Central memory CD8-positive, alpha-beta T cell (primary cell): ENCODE measurements around the gene NEMP2.

Experiments used
- ATAC-seq: fragments of 150-1000 bp; cut with Tn5 transposase; replicated peaks from 2 replicates; pipeline ENCODE4 v1.10.0; 2022; ENCODE audit warnings: mild to moderate bottlenecking, moderate FRiP score, moderate number of reproducible peaks; ENCODE audit not compliant: poor library complexity, severe bottlenecking; ENCODE audit errors: extremely low read depth
- DNase-seq, 2 donors: peaks; one replicate each; pipeline ENCODE4 v3.0.0; 2021; ENCODE audit warnings: low spot score in 2 of 2
- H3K27ac Mint-ChIP-seq: one replicate; pipeline ENCODE4 v1.8.0; 2022; ENCODE audit warnings: low read depth, mild to moderate bottlenecking, moderate library complexity, mixed read lengths
- H3K27me3 Mint-ChIP-seq: one replicate; pipeline ENCODE4 v1.8.0; 2022; ENCODE audit warnings: mixed read lengths
- H3K36me3 Mint-ChIP-seq: one replicate; pipeline ENCODE4 v1.8.0; 2022; ENCODE audit warnings: mild to moderate bottlenecking, moderate library complexity, mixed read lengths; ENCODE audit not compliant: insufficient read depth
- H3K4me1 Mint-ChIP-seq: one replicate; pipeline ENCODE4 v1.8.0; 2022; ENCODE audit warnings: mixed read lengths
- H3K4me3 Mint-ChIP-seq: one replicate; pipeline ENCODE4 v1.8.0; 2022; ENCODE audit warnings: mild to moderate bottlenecking, moderate library complexity, mixed read lengths
- H3K9me3 Mint-ChIP-seq: one replicate; pipeline ENCODE4 v1.8.0; 2022; ENCODE audit warnings: mixed read lengths

Gene NEMP2

DNA sequence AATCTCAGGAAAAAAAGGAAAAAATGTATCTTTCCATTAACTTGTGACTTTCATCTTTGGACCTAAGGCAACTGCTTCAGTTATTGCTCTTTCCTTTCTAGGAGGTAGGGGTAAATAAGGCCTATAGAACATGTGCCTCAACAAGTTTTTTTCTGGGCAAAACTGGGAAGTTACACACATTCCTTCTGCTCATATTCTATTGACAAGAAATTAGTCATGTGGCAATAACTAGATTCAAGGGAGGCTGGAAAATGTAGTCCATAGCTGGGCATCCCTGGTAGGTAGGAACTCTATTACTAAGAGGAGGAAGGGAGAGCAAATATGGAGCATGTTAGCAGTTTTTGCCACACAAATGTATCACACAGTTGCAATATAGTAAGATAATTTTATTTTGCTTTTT, 37.7 kb upstream of the NEMP2 start:
- Mint-ChIP-seq H3K4me1 (peaks cover 22% of the 10 kb centered on the region), H3K36me3 (no peaks in the 10 kb centered on the region), H3K27ac (no peak overlapping the region), H3K4me3 (no peak overlapping the region), H3K27me3 (no peaks in the 10 kb centered on the region), H3K9me3 (peaks cover 7% of the 10 kb centered on the region)
- DNase-seq (no peak), ATAC-seq (no peak)

DNA sequence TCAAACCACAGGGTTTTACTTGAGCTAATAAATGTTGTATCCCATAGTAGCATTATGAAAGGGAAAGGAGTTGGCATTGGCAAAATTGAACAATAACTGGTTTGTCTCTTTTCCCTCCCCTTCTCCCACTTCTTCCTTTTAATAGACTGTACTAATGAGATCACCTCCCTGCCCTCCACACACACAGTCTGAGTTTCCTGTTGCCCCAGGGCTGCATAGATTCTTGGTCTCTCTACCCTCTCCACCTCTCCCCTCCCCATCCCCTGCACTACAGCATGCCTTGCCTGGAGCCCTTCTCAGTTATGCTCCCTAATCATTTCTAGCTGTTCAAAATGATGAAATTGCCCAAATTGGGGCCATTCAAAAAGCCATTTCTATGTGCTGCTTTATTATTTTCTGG, 37.2 kb upstream of the NEMP2 start:
- Mint-ChIP-seq H3K36me3 (no peaks in the 10 kb centered on the region), H3K27ac (no peak overlapping the region), H3K27me3 (no peaks in the 10 kb centered on the region), H3K4me3 (no peak overlapping the region), H3K9me3 (peaks cover 13% of the 10 kb centered on the region), H3K4me1 (peaks cover 21% of the 10 kb centered on the region)
- DNase-seq (no peak), ATAC-seq (no peak)

DNA sequence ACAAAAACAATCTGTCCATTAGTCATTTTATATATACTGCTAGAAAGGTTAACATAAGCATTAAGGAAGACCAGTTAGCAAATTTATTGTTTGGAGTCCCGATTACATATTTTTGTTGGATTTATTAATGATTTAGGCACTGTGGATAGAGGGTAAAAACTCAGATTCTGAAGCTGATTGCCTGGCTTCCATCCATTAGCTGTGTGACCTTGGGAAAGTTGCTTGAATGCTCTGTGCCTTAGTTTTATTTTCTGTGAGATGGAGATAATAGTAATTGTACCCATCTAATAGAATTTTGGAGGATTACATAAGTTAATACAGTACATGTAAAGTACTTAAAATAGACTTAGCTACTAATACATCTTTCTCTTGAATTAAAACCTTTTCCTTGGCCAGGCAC, 36.3 kb upstream of the NEMP2 start:
- Mint-ChIP-seq H3K27ac (no peak overlapping the region), H3K4me3 (no peak overlapping the region), H3K4me1 (peaks cover 21% of the 10 kb centered on the region), H3K36me3 (no peaks in the 10 kb centered on the region), H3K27me3 (no peaks in the 10 kb centered on the region), H3K9me3 (peaks cover 19% of the 10 kb centered on the region)
- DNase-seq (no peak), ATAC-seq (no peak)

DNA sequence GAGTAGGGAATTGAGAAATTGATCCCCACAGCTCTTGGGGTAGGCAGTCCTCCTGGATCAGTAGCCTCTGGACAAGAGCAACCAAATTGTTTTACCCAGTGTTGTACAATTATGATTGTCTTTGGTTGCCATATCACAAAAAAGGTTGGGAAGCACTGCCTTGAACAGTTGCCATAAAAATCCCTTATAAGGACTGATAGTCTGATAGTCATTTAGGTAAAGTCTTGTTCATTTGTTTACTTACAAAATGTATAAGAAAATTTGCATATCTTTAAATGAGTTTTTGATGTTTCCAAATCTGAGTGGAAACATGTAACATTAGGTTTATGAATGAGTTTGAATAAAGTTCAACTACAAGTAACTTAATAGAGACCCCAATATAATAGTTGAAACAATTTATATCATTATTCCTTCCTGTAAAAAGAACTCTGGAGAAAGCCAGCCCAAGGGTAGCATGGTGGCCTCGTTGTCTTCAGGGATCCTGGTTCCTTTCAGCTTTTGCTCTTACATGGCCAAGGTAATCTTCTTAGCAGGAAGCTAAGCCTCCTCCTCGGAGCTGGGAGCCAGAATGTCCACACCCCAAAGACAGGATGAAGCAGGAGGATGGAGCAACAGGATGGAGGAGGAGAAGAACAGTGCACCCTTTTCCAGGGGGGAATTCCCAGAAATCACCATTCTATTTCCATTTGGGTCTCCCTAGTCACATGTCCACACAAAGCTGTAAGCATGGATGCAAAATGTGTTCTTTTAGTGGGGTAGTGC, 35.7 kb upstream of the NEMP2 start:
- Mint-ChIP-seq H3K27ac (no peak overlapping the region), H3K4me1 (peaks cover 16% of the 10 kb centered on the region), H3K36me3 (no peaks in the 10 kb centered on the region), H3K9me3 (peaks cover 19% of the 10 kb centered on the region), H3K27me3 (no peaks in the 10 kb centered on the region), H3K4me3 (no peak overlapping the region)
- DNase-seq (no peak), ATAC-seq (no peak)

DNA sequence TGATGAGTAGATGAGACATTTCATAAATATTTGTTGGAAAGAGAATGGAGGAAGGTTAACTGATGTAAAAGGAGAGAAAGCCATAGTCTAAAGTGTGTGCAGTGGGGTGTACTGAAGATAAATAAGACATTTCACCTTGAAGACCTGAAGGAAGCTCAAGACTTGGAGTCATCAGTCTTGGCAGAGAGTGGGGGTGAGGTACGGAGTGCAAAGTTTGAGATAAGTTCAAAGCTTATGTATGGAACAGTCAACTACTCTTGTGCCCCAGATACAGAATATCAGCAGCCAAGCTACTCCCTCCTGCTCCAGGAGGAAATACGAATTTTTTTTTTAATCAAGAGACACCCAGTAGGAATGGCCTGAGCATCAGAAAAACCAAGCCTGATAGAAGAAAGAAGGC, 30.3 kb upstream of the NEMP2 start:
- ATAC-seq (no peak), DNase-seq (no peak)
- Mint-ChIP-seq H3K27ac (no peak overlapping the region), H3K4me1 (peaks cover 19% of the 10 kb centered on the region), H3K4me3 (no peak overlapping the region), H3K36me3 (peaks cover 2% of the 10 kb centered on the region), H3K9me3 (peaks cover 19% of the 10 kb centered on the region), H3K27me3 (no peaks in the 10 kb centered on the region)

DNA sequence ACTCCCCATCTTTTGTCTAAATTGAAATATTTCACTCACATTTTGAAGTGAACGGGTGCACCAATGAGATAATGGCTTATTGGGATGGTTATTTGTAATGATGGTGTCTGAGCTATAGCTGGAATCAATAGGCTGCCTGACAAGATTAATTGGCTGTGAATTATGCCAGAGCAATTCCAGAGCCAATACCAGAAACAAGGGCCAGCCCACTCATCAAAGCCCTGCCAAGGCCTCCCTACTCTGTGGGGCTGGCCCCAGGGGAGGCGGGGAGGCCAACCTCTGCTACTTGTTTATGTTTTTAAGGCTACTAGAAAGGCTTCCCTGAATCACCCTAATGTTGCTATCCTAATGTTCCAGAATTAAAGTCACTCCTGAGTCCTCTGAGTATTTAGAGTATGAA, 29.1 kb upstream of the NEMP2 start:
- Mint-ChIP-seq H3K4me1 (peaks cover 28% of the 10 kb centered on the region), H3K27me3 (no peaks in the 10 kb centered on the region), H3K36me3 (peaks cover 2% of the 10 kb centered on the region), H3K27ac (no peak overlapping the region), H3K4me3 (no peak overlapping the region), H3K9me3 (peaks cover 19% of the 10 kb centered on the region)
- DNase-seq (no peak), ATAC-seq (no peak)

DNA sequence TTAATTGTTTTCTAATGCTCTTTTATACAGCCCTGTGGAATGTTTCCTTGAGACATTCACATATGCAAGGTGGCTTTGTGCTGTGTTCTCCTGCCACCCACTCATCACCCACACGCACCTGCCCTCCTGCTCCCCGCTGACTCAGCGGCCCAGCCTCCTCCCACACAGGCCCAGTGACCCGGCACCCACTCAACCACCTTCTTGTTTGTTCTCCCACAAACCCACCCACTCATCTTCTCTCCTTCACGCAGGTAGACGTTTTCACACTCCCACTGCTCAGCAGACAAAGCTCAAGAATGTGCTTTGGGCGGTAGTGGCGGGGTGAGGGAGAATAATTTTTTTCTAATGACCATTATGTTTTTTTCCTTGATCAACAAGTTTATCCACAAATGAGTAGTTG, 28.6 kb upstream of the NEMP2 start:
- Mint-ChIP-seq H3K36me3 (peaks cover 2% of the 10 kb centered on the region), H3K4me1 (peaks cover 28% of the 10 kb centered on the region), H3K27ac (peak overlapping the region; percentile 35), H3K4me3 (no peak overlapping the region), H3K9me3 (peaks cover 18% of the 10 kb centered on the region), H3K27me3 (no peaks in the 10 kb centered on the region)
- no peak for DNase-seq
- ATAC-seq: peak; percentile 54

DNA sequence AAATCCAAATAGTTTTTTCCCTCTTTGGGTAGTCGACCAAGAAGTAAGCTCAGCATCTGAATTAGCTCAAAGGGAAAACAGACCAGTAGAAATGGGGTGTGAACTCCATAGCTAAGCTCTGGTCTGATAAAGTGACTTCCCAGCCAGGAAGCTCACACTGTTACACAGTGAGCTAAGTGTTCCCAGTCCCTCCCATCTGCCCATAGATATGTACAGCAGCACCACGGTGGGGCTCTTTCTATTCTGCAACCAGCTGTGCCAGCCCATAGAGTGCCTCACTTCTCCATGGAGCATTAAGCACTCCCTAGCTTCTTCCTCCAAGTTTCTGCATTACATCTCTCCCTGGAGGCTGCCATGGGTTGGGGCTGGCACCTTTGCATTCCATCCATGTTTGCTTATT, 27.6 kb upstream of the NEMP2 start:
- Mint-ChIP-seq H3K9me3 (peaks cover 10% of the 10 kb centered on the region), H3K4me3 (no peak overlapping the region), H3K36me3 (peaks cover 2% of the 10 kb centered on the region), H3K4me1 (peaks cover 28% of the 10 kb centered on the region), H3K27ac (no peak overlapping the region), H3K27me3 (no peaks in the 10 kb centered on the region)
- ATAC-seq (no peak), DNase-seq (no peak)

DNA sequence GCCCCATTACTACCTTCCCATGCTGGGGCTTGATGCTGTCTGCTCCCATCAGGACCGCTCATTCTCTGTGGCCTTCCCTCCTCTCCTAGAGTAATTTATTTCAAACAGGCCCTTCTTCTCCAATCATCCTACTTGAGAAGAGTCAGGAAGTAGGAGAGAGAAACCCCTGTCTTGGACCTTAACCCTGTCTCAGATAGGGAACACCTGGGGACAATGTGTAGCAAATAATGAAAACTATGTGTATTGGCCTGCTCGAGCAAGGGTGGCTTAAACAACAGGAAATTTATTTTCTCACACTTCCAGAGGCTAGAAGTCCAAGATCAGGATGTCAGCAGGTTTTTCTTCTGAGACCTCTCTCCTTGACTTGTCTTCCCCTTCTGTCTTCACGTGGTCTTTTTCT, 26.6 kb upstream of the NEMP2 start:
- Mint-ChIP-seq H3K9me3 (peaks cover under 1% of the 10 kb centered on the region), H3K4me3 (no peak overlapping the region), H3K27ac (no peak overlapping the region), H3K27me3 (no peaks in the 10 kb centered on the region), H3K4me1 (peaks cover 17% of the 10 kb centered on the region), H3K36me3 (peaks cover 3% of the 10 kb centered on the region)
- ATAC-seq (no peak), DNase-seq (no peak)

DNA sequence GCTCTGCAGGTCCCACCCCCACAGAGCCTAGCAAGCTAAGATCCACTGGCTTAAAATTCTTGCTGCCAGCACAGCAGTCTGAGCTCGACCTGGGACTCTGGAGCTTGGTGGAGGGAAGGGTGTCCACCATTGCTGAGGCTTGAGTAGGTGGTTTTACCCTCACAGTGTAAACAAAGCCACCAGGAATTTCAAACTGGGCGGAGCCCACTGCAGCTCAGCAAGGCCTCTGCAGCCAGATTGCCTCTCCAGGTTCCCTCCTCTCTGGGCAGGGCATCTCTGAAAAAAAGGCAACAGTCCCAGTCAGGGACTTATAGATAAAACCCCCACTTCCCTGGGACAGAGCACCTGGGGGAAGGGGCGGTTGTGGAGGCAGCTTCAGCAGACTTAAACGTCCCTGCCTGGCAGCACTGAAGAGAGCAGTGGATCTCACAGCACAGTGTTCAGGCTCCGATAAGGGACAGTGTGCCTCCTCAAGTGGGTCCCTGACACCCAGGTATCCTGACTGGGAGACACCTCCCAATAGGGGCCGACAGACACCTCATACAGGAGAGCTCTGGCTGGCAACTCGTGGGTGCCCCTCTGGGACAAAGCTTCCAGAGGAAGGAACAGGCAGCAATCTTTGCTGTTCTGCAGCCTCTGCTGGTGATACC, 20.0 kb upstream of the NEMP2 start:
- Mint-ChIP-seq H3K27ac (no peak overlapping the region), H3K4me3 (no peak overlapping the region), H3K9me3 (no peaks in the 10 kb centered on the region), H3K36me3 (peaks cover 6% of the 10 kb centered on the region), H3K27me3 (no peaks in the 10 kb centered on the region), H3K4me1 (peaks cover 14% of the 10 kb centered on the region)
- ATAC-seq: no peak
- DNase-seq: no peak

DNA sequence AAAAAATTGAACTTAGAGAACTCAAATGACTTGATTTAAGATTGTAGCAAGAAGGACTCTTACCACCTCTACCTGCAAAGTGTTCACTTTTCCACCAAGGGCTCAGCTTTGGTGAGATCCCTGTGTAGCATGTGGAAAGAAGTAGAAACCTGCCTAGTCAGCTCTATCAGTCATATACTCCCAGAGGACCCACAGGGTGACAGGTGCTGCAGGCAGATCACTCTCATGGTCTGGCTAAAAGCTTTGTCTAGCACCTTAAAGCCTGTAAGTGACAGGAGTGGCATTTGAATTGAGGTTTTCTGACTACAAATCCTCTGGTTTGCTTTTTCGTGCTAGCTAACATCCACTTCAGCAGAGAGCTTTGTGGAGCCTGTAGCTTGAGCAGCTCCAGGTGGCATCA, 18.7 kb upstream of the NEMP2 start:
- Mint-ChIP-seq H3K27me3 (no peaks in the 10 kb centered on the region), H3K4me1 (peaks cover 8% of the 10 kb centered on the region), H3K4me3 (no peak overlapping the region), H3K9me3 (no peaks in the 10 kb centered on the region), H3K27ac (no peak overlapping the region), H3K36me3 (peaks cover 6% of the 10 kb centered on the region)
- DNase-seq: no peak
- ATAC-seq: no peak

DNA sequence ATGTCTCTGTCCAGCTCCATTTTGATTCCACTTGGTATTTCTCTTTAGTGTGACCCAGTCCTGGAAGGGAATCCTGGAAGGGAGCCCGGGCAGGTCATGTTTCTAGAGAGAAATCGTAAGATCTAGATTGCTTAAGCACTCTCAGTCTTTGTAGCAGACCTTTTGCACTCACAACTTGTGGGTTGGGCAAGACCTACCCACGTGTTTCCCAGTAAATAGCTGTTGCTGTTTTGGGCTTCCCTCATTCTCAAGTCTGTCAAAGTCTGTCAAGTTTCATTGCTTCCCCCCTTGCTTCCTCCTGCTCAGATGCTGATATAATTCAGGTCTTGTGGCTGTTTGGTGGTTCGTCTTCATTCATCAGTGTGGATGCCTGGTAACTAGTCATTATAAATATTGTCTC, 17.4 kb upstream of the NEMP2 start:
- peak; percentile 96 for ATAC-seq
- peak overlapping the region; percentile 86 for H3K27ac Mint-ChIP-seq

DNA sequence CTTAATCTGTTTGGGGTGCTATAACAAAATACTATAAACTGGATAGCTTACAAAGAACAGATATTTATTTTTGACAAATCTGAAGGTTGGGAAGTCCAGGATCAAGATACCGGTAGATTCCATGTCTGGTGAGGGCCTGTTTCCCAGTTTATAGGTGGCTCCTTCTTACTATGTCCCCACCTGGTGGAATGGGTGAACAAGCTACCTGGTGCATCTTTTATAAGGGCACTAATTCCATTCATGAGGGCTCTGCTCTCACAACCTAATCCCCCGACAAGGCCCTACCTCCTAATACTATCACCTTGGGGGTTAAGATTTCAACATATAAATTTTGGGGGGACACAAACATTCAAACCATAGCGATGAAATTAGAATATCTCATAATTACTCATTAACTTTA, 15.6 kb upstream of the NEMP2 start:
- no peak overlapping the region for H3K27ac Mint-ChIP-seq
- H3K4me1 Mint-ChIP-seq: peaks cover 11% of the 10 kb centered on the region
- no peak for DNase-seq
- peaks cover 4% of the 10 kb centered on the region for H3K36me3 Mint-ChIP-seq
- no peak overlapping the region for H3K4me3 Mint-ChIP-seq
- no peaks in the 10 kb centered on the region for H3K27me3 Mint-ChIP-seq
- ATAC-seq: no peak
- no peaks in the 10 kb centered on the region for H3K9me3 Mint-ChIP-seq

More for the DNA sequence above, 17.4 kb upstream of the NEMP2 start:
- Mint-ChIP-seq H3K27me3 (no peaks in the 10 kb centered on the region), H3K9me3 (no peaks in the 10 kb centered on the region), H3K36me3 (peaks cover 6% of the 10 kb centered on the region), H3K4me1 (peaks cover 8% of the 10 kb centered on the region), H3K4me3 (peak overlapping the region; percentile 9)
- DNase-seq: peak in 1 of 2 donors; percentile 47
